ENCODE results near the gene ARL14EP.
A peak's percentile ranks its signal among the peaks of the same experiment; 100 is the strongest.

ARL14EP gene

GRCh38 chr11:30316237-30316636 lies 6.7 kb upstream of the ARL14EP start:
- Histone ChIP-seq H3K27me3 (replicated peaks; ENCODE audit: control insufficient read depth, insufficient read depth, low read length) (no peaks in the 10 kb centered on the region), H3K4me3 (replicated peaks; ENCODE audit: low read depth, low read length) (no peak overlapping the region), H3K36me3 (ENCODE audit: control insufficient read depth, insufficient read depth, low read length) (no peaks in the 10 kb centered on the region)
- no peak for DNase-seq (ENCODE audit: extremely low read depth, insufficient read length)
- TF ChIP-seq, protein P1, sequence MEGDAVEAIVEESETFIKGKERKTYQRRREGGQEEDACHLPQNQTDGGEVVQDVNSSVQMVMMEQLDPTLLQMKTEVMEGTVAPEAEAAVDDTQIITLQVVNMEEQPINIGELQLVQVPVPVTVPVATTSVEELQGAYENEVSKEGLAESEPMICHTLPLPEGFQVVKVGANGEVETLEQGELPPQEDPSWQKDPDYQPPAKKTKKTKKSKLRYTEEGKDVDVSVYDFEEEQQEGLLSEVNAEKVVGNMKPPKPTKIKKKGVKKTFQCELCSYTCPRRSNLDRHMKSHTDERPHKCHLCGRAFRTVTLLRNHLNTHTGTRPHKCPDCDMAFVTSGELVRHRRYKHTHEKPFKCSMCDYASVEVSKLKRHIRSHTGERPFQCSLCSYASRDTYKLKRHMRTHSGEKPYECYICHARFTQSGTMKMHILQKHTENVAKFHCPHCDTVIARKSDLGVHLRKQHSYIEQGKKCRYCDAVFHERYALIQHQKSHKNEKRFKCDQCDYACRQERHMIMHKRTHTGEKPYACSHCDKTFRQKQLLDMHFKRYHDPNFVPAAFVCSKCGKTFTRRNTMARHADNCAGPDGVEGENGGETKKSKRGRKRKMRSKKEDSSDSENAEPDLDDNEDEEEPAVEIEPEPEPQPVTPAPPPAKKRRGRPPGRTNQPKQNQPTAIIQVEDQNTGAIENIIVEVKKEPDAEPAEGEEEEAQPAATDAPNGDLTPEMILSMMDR (IDR thresholded peaks at IDR 0.05; ENCODE audit: insufficient read depth, low read length, poor library complexity, severe bottlenecking), result no peak

DNA sequence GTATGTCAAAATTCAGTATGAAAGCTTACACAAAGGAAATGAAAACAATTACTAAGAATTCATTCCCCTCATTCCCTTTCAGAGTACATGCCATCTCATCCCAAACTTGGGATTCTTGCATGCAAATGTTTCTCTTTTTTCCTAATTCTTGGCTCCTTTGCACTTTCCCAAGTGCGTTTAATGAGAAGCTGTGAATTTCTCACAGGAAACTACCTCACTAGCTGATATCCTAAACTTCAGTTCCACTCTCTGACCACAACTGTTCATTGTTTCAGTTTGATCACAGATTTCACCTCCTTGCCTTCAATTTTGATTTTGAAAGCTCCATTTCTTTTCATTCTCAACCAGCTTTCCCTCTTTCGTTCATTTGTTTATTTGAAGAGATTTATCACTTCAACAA lies 5.9 kb upstream of the ARL14EP start:
- Histone ChIP-seq H3K4me3 (replicated peaks; ENCODE audit: low read depth, low read length) (no peak overlapping the region), H3K36me3 (ENCODE audit: control insufficient read depth, insufficient read depth, low read length) (no peaks in the 10 kb centered on the region), H3K27me3 (replicated peaks; ENCODE audit: control insufficient read depth, insufficient read depth, low read length) (no peaks in the 10 kb centered on the region)
- TF ChIP-seq, protein P1 (IDR thresholded peaks at IDR 0.05; ENCODE audit: insufficient read depth, low read length, poor library complexity, severe bottlenecking), result no peak
- no peak for DNase-seq (ENCODE audit: extremely low read depth, insufficient read length)

DNA sequence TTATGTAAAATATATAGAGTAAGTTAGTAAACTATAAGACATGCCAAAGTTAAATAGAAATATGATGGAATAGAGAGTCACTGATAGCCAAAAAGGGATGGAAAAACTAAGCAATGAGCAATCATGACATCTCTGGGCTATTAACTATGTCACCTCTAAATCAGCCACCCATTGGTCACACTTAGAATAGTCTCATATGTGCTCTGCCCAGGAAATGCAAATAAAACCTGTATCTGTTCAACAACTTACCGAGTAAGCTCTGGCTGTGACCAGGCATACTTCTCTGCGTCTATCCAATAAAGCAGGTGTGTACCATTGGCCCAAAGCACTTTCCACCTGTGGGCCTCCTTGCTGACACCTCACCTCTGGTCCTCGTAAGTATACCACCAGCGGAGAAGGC lies 1.6 kb upstream of the ARL14EP start:
- TF ChIP-seq, protein P1 (IDR thresholded peaks at IDR 0.05; ENCODE audit: insufficient read depth, low read length, poor library complexity, severe bottlenecking), result no peak
- Histone ChIP-seq H3K27me3 (replicated peaks; ENCODE audit: control insufficient read depth, insufficient read depth, low read length) (no peaks in the 10 kb centered on the region), H3K36me3 (ENCODE audit: control insufficient read depth, insufficient read depth, low read length) (no peaks in the 10 kb centered on the region), H3K4me3 (replicated peaks; ENCODE audit: low read depth, low read length) (no peak overlapping the region)
- no peak for DNase-seq (ENCODE audit: extremely low read depth, insufficient read length)

- DNase-seq (ENCODE audit: extremely low read depth, insufficient read length), result no peak
- H3K4me3 ChIP-seq (replicated peaks; ENCODE audit: low read depth, low read length), result peak overlapping the region; percentile 68; the same call in 1 of the 2 replicates
- H3K27me3 ChIP-seq (replicated peaks; ENCODE audit: control insufficient read depth, insufficient read depth, low read length), result no peaks in the 10 kb centered on the region
- H3K36me3 ChIP-seq (ENCODE audit: control insufficient read depth, insufficient read depth, low read length), result no peaks in the 10 kb centered on the region
- TF ChIP-seq, protein P1 (IDR thresholded peaks at IDR 0.05; ENCODE audit: insufficient read depth, low read length, poor library complexity, severe bottlenecking), result no peak
These were observed 713 bp upstream of the ARL14EP start for GRCh38 chr11:30322191-30322590.

DNA sequence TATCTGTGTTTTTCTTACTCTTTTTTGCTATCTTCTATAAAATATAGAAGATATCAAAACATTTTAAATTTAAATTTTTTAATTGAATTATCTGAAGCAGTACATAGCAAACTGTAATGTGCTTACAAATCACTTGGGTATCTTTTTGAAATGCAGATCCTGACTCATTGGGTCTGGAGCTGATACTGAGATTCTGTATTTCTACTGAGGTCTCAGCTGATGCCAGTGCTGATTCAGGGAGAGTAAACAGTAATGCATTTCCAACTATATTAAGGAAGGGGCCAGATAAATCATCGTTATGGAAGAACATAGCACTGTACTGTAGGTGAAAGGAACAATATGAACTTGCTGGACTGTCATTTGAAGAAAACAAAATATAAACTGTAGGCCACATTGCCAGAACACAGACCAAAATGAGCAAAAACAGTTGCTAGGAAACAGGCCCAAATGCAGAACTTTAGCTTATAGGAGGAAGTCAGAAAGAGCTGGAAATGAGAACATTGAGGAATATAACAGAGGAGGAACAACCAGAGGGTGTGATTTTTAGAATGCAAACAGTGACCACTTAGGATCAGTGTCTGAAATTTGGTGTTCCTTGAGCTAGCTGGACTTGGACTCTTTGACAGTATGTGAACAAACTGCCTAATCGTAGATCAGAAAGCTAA lies 3.3 kb downstream of the ARL14EP start:
- DNase-seq (ENCODE audit: extremely low read depth, insufficient read length), result no peak
- no peak overlapping the region; the same call in 1 of the 2 replicates for H3K4me3 ChIP-seq (replicated peaks; ENCODE audit: low read depth, low read length)
- TF ChIP-seq, protein P1 (IDR thresholded peaks at IDR 0.05; ENCODE audit: insufficient read depth, low read length, poor library complexity, severe bottlenecking), result no peak

More for the DNA sequence above, 3.3 kb downstream of the ARL14EP start:
- Histone ChIP-seq H3K36me3 (ENCODE audit: control insufficient read depth, insufficient read depth, low read length) (no peaks in the 10 kb centered on the region; the same call in 1 of the 2 replicates), H3K27me3 (replicated peaks; ENCODE audit: control insufficient read depth, insufficient read depth, low read length) (no peaks in the 10 kb centered on the region)
